Measurements from ENCODE around the gene CERS4.

DNA sequence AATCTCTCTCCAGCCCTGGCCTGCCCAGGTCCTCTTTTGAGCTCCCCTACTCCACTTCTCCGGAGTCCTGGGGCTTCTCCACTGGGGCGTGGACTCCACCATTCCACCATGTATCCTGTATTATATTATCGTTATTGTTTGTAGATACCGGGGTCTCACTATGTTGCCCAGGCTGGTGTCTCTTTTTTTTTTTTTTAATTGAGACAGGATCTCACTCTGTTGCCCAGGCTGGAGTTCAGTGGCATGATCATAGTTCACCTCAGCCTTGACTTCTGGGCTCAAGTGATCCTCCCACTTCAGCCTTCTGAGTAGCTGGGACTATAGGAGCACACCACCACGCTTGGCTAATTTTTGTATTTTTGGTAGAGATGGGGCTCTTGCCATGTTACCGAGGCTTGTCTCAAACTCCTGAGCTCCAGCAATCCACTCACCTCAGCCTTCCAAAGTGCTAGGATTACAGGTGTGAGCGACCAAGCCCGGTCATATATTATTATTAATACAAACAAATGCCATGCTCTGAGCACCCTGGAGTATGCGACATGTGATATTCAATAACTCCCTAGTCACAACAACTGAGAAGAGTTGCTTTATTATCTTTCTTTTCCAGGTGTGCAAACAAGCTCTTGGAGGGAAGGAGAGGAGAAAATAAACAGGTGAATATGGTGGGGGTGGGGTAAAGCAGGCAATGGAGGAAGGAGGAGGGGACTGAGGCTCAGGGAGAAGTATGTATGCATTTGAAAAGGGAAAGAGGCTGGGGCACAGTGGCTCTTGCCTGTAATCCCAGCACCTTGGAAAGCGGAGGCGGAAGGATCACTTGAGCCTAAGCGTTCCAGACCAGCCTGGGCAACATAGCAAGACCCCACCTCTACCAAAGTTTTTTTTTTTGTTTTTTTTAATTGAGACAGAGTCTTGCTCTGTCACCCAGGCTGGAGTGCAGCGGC is 2.8 kb upstream of the CERS4 start:
- TF ChIP-seq, protein P1, sequence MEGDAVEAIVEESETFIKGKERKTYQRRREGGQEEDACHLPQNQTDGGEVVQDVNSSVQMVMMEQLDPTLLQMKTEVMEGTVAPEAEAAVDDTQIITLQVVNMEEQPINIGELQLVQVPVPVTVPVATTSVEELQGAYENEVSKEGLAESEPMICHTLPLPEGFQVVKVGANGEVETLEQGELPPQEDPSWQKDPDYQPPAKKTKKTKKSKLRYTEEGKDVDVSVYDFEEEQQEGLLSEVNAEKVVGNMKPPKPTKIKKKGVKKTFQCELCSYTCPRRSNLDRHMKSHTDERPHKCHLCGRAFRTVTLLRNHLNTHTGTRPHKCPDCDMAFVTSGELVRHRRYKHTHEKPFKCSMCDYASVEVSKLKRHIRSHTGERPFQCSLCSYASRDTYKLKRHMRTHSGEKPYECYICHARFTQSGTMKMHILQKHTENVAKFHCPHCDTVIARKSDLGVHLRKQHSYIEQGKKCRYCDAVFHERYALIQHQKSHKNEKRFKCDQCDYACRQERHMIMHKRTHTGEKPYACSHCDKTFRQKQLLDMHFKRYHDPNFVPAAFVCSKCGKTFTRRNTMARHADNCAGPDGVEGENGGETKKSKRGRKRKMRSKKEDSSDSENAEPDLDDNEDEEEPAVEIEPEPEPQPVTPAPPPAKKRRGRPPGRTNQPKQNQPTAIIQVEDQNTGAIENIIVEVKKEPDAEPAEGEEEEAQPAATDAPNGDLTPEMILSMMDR (IDR thresholded peaks at IDR 0.05) = no peak
- TF ChIP-seq POLR2AphosphoS5 (IDR thresholded peaks at IDR 0.05; ENCODE audit: low read depth, low read length) (no peak), SIN3A (IDR thresholded peaks at IDR 0.05; ENCODE audit: borderline replicate concordance, insufficient read depth, low read depth, low read length) (no peak)
- TF ChIP-seq, protein P2, sequence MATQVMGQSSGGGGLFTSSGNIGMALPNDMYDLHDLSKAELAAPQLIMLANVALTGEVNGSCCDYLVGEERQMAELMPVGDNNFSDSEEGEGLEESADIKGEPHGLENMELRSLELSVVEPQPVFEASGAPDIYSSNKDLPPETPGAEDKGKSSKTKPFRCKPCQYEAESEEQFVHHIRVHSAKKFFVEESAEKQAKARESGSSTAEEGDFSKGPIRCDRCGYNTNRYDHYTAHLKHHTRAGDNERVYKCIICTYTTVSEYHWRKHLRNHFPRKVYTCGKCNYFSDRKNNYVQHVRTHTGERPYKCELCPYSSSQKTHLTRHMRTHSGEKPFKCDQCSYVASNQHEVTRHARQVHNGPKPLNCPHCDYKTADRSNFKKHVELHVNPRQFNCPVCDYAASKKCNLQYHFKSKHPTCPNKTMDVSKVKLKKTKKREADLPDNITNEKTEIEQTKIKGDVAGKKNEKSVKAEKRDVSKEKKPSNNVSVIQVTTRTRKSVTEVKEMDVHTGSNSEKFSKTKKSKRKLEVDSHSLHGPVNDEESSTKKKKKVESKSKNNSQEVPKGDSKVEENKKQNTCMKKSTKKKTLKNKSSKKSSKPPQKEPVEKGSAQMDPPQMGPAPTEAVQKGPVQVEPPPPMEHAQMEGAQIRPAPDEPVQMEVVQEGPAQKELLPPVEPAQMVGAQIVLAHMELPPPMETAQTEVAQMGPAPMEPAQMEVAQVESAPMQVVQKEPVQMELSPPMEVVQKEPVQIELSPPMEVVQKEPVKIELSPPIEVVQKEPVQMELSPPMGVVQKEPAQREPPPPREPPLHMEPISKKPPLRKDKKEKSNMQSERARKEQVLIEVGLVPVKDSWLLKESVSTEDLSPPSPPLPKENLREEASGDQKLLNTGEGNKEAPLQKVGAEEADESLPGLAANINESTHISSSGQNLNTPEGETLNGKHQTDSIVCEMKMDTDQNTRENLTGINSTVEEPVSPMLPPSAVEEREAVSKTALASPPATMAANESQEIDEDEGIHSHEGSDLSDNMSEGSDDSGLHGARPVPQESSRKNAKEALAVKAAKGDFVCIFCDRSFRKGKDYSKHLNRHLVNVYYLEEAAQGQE (IDR thresholded peaks at IDR 0.05; ENCODE audit: insufficient read depth in 1 of 2, low read depth in 2 of 2, low read length in 1 of 2) = no peak
